Suppressor macrophage treated with lipopolysaccharide for 4 hours (primary cell): ENCODE data around the gene SCARB1.

ENCODE experiments used
- DNase-seq: peaks from one replicate; pipeline ENCODE4 v3.0.0-alpha.2; 2020

The SCARB1 gene

GRCh38 chr12:124770728-124771127 lies 92.9 kb downstream of the SCARB1 start:
- DNase-seq, result no peak

- DNase-seq, result no peak
Measured at GRCh38 chr12:124769881-124770512, 93.7 kb downstream of the SCARB1 start.

GRCh38 chr12:124769163-124769530 lies 94.5 kb downstream of the SCARB1 start:
- peak; percentile 36 for DNase-seq

- no peak for DNase-seq
Measured at GRCh38 chr12:124768452-124769162, 95.1 kb downstream of the SCARB1 start.

GRCh38 chr12:124767066-124767821 lies 96.4 kb downstream of the SCARB1 start:
- DNase-seq, result peak; percentile 83

GRCh38 chr12:124766727-124767065 lies 97.0 kb downstream of the SCARB1 start:
- DNase-seq, result no peak

- DNase-seq, result no peak
Measured at GRCh38 chr12:124765581-124766489, 97.8 kb downstream of the SCARB1 start.

- peak; percentile 86 for DNase-seq
Measured at GRCh38 chr12:124764870-124765580, 98.6 kb downstream of the SCARB1 start.

- peak; percentile 82 for DNase-seq
Measured at GRCh38 chr12:124764451-124764850, 99.2 kb downstream of the SCARB1 start.

GRCh38 chr12:124763594-124763979 lies 100.1 kb downstream of the SCARB1 start:
- DNase-seq, result no peak

- no peak for DNase-seq
Measured at GRCh38 chr12:124762791-124763593, 100.7 kb downstream of the SCARB1 start.

GRCh38 chr12:124762384-124762783 lies 101.3 kb downstream of the SCARB1 start:
- no peak for DNase-seq

GRCh38 chr12:124761871-124762270 lies 101.8 kb downstream of the SCARB1 start:
- no peak for DNase-seq

- DNase-seq, result no peak
Measured at GRCh38 chr12:124761056-124761455, 102.6 kb downstream of the SCARB1 start.

- DNase-seq, result no peak
Measured at GRCh38 chr12:124760560-124760959, 103.1 kb downstream of the SCARB1 start.

GRCh38 chr12:124759841-124760503 lies 103.7 kb downstream of the SCARB1 start:
- DNase-seq, result peak; percentile 65

GRCh38 chr12:124758266-124759220 lies 105.1 kb downstream of the SCARB1 start:
- DNase-seq, result no peak

GRCh38 chr12:124757329-124757728 lies 106.3 kb downstream of the SCARB1 start:
- no peak for DNase-seq

GRCh38 chr12:124756760-124757159 lies 106.9 kb downstream of the SCARB1 start:
- peak; percentile 85 for DNase-seq

GRCh38 chr12:124756166-124756565 lies 107.5 kb downstream of the SCARB1 start:
- peak; percentile 54 for DNase-seq
